Small intestine (tissue), 16 donors: Measurements from ENCODE around the gene ZNF180. TPM values are rescaled to one million over a fixed set of nuclear protein-coding genes. Genes with fewer than 3 reads are reported as not detected.
A peak's percentile ranks its signal among the peaks of the same experiment; 100 is the strongest.

Experiments
- DNase-seq, 2 donors: peaks; one replicate each; pipeline versions ENCODE4 v3.0.0 to v3.0.0-alpha.2; 2013
- FAIRE-seq: peaks from 2 replicates; lab custom pipeline; 2012; peaks lifted over from hg19 to GRCh38; lab: Jason Lieb, UNC
- H3K27ac ChIP-seq, 3 donors: one replicate each; pipeline ENCODE4 v1.5.1; 2013; ENCODE audit warnings: low read length in 2 of 3, mild to moderate bottlenecking in 2 of 3, control low read depth in 1 of 3, inconsistent platforms in 1 of 3, low read depth in 1 of 3, moderate library complexity in 1 of 3
- H3K27me3 ChIP-seq, 3 donors: one replicate each; pipeline ENCODE4 v1.6.1; 2013; ENCODE audit warnings: low read length in 3 of 3, inconsistent platforms in 1 of 3; ENCODE audit not compliant: control insufficient read depth in 3 of 3, insufficient read depth in 3 of 3
- H3K36me3 ChIP-seq, 3 donors: one replicate each; pipeline ENCODE4 v1.6.1; 2013; ENCODE audit warnings: low read length in 3 of 3, inconsistent platforms in 1 of 3, low read depth in 1 of 3, mild to moderate bottlenecking in 1 of 3, moderate library complexity in 1 of 3; ENCODE audit not compliant: control insufficient read depth in 3 of 3, insufficient read depth in 2 of 3
- H3K4me1 ChIP-seq, 3 donors: one replicate each; pipeline ENCODE4 v1.6.1; 2013; ENCODE audit warnings: low read length in 2 of 3, inconsistent platforms in 1 of 3, low read depth in 1 of 3, mild to moderate bottlenecking in 1 of 3, moderate library complexity in 1 of 3; ENCODE audit not compliant: control insufficient read depth in 3 of 3, insufficient read depth in 2 of 3
- H3K4me3 ChIP-seq, 3 donors: one replicate each; pipeline ENCODE4 v1.5.1; 2013; ENCODE audit warnings: low read length in 3 of 3, control low read depth in 1 of 3, inconsistent platforms in 1 of 3, low read depth in 1 of 3, mild to moderate bottlenecking in 1 of 3, moderate library complexity in 1 of 3
- H3K9me3 ChIP-seq, 2 donors: one replicate each; pipeline ENCODE4 v1.6.1; 2013; ENCODE audit warnings: low read depth in 1 of 2, low read length in 1 of 2; ENCODE audit not compliant: control insufficient read depth in 2 of 2, insufficient read depth in 1 of 2
- WGBS, 3 donors: extraction: QIAGEN DNeasy Blood & Tissue Kit; methylation state at CpG; one replicate each; pipeline ENCODE4 v1.1.7; 2013; 5-methylcytosine and 5-hydroxymethylcytosine counted together
- long read RNA-seq, 10 donors: transcript quantifications; one replicate each; lab custom pipeline, GENCODE V29; 2026
- polyA plus RNA-seq, 4 donors: library from polyadenylated mRNA; stranded (reverse) in 3 of 4; unstranded in 1 of 4; fragments of 200-250 nt in 3 of 4; fragments of 120-200 nt in 1 of 4; gene quantifications; one replicate each; pipeline versions ENCODE4 v1.2.1 to v1.2.3, GENCODE V29; 2013
- donor health status: healthy with polysubstance abuse.
- donor health status: control.
- donor health status: control.
- donor health status: Bipolar disorder and iron deficiency.
- donor health status: healthy.

ZNF180 gene
- polyA plus RNA-seq: 10 to 100 TPM in 1 of 4 donors, 1 to 10 TPM in 3; 4.6 to 11.4 (median 6.2) TPM
- long read RNA-seq, donor 1, partial matches to known transcripts: 0 of 4 reads
- long read RNA-seq, donor 1, other reads (novel, unspliced or antisense): 0 of 4 reads
- long read RNA-seq, donor 2: 0 reads
- long read RNA-seq, donor 3, partial matches to known transcripts: 0 of 1 reads
- long read RNA-seq, donor 3, other reads (novel, unspliced or antisense): 0 of 1 reads
- long read RNA-seq, donor 4: 0 reads
- long read RNA-seq, donor 5: 0 reads
- long read RNA-seq, donor 6, partial matches to known transcripts: 0 of 2 reads
- long read RNA-seq, donor 6, other reads (novel, unspliced or antisense): 0 of 2 reads
- long read RNA-seq, donor 7, partial matches to known transcripts: 0 of 3 reads
- long read RNA-seq, donor 7, other reads (novel, unspliced or antisense): 0 of 3 reads
- long read RNA-seq, donor 8, partial matches to known transcripts: 0 of 1 reads
- long read RNA-seq, donor 8, other reads (novel, unspliced or antisense): 0 of 1 reads
- long read RNA-seq, donor 9, full-length matches to known transcripts: 1 of 1 reads
- long read RNA-seq, donor 9, partial matches to known transcripts: 0 of 1 reads
- long read RNA-seq, donor 9, other reads (novel, unspliced or antisense): 0 of 1 reads
- long read RNA-seq, donor 10, full-length matches to known transcripts: 4 of 4 reads
- long read RNA-seq, donor 10, partial matches to known transcripts: 0 of 4 reads
- long read RNA-seq, donor 10, other reads (novel, unspliced or antisense): 0 of 4 reads

- H3K36me3 ChIP-seq: peaks cover 11 to 36% (median 22%) of the 10 kb centered on the region in 3 donors
- no peak for FAIRE-seq
These were observed at the start of gene ZNF180 for GRCh38 chr19:44499962-44500949. Gene ZNF180, minus strand, starts transcription at chr19:44500522. Its CDS starts 3,188 bp downstream, at chr19:44497334.

GRCh38 chr19:44549507-44549906 lies 49.2 kb upstream of the ZNF180 start:
- Histone ChIP-seq H3K4me1 (peaks cover 0 to 3% (median 2%) of the 10 kb centered on the region in 3 donors), H3K4me3 (no peak overlapping the region), H3K9me3 (no peaks in the 10 kb centered on the region), H3K36me3 (no peaks in the 10 kb centered on the region), H3K27me3 (peaks cover 0 to 2% (median 0%) of the 10 kb centered on the region in 3 donors), H3K27ac (no peak overlapping the region)
- DNase-seq: no peak
- WGBS, 3 donors: 92 to 96% (median 95%) methylated on average over 3 of the region's 3 CpGs
- FAIRE-seq: no peak

More at GRCh38 chr19:44499962-44500949, at the start of gene ZNF180:
- peak; percentile 94 to 100 for DNase-seq
- peaks cover 3 to 43% of the 10 kb centered on the region in 2 donors for H3K9me3 ChIP-seq
- H3K27me3 ChIP-seq: peaks cover 0 to 3% (median 0%) of the 10 kb centered on the region in 3 donors
- peak within 1 kb of the TSS; percentile 62 to 90 (median 79) for H3K27ac ChIP-seq
- H3K4me3 ChIP-seq: peak within 1 kb of the TSS; percentile 57 to 84 (median 59)
- peaks cover 4 to 7% (median 5%) of the 10 kb centered on the region in 3 donors for H3K4me1 ChIP-seq
- WGBS, 3 donors: 0 to 1% (median 1%) methylated on average over 68 to 78 of the region's 78 CpGs

- WGBS, 3 donors: 75 to 85% (median 84%) methylated on average over 4 of the region's 4 CpGs
- DNase-seq (no peak), FAIRE-seq (no peak)
- Histone ChIP-seq H3K27ac (no peak overlapping the region), H3K9me3 (no peaks in the 10 kb centered on the region), H3K4me3 (no peak overlapping the region), H3K4me1 (peaks cover 0 to 3% (median 2%) of the 10 kb centered on the region in 3 donors), H3K36me3 (no peaks in the 10 kb centered on the region), H3K27me3 (peaks cover 0 to 2% (median 0%) of the 10 kb centered on the region in 3 donors)
These were observed 48.4 kb upstream of the ZNF180 start for GRCh38 chr19:44548736-44549135.

GRCh38 chr19:44544031-44544430 lies 43.7 kb upstream of the ZNF180 start:
- H3K4me1 ChIP-seq: peaks cover 0 to 3% (median 0%) of the 10 kb centered on the region in 3 donors
- peaks cover 0 to 2% (median 0%) of the 10 kb centered on the region in 3 donors for H3K27me3 ChIP-seq
- H3K27ac ChIP-seq: no peak overlapping the region
- H3K36me3 ChIP-seq: no peaks in the 10 kb centered on the region
- 66 to 77% (median 68%) methylated on average over 2 of the region's 2 CpGs for WGBS, 3 donors
- no peak for DNase-seq
- no peak for FAIRE-seq
- H3K4me3 ChIP-seq: no peak overlapping the region
- H3K9me3 ChIP-seq: no peaks in the 10 kb centered on the region

- DNase-seq (no peak), FAIRE-seq (no peak)
- no peaks in the 10 kb centered on the region for H3K4me1 ChIP-seq
- no peak overlapping the region for H3K4me3 ChIP-seq
- H3K36me3 ChIP-seq: no peaks in the 10 kb centered on the region
- no peaks in the 10 kb centered on the region for H3K9me3 ChIP-seq
- no peak overlapping the region for H3K27ac ChIP-seq
- H3K27me3 ChIP-seq: peaks cover 0 to 2% (median 0%) of the 10 kb centered on the region in 3 donors
- WGBS, 3 donors: 0% methylated on average over 1 of the region's 1 CpG
These were observed 42.3 kb upstream of the ZNF180 start for GRCh38 chr19:44542671-44543070.

GRCh38 chr19:44540736-44541135 lies 40.4 kb upstream of the ZNF180 start:
- H3K36me3 ChIP-seq: no peaks in the 10 kb centered on the region
- no peaks in the 10 kb centered on the region for H3K4me1 ChIP-seq
- H3K4me3 ChIP-seq: no peak overlapping the region
- H3K9me3 ChIP-seq: no peaks in the 10 kb centered on the region
- DNase-seq: no peak
- 67 to 76% (median 73%) methylated on average over 8 of the region's 8 CpGs for WGBS, 3 donors
- no peak for FAIRE-seq
- peaks cover 0 to 1% (median 0%) of the 10 kb centered on the region in 3 donors for H3K27me3 ChIP-seq
- no peak overlapping the region for H3K27ac ChIP-seq

GRCh38 chr19:44539991-44540390 lies 39.7 kb upstream of the ZNF180 start:
- Histone ChIP-seq H3K9me3 (no peaks in the 10 kb centered on the region), H3K36me3 (no peaks in the 10 kb centered on the region), H3K27me3 (peaks cover 0 to 1% (median 0%) of the 10 kb centered on the region in 3 donors), H3K27ac (no peak overlapping the region), H3K4me3 (no peak overlapping the region), H3K4me1 (no peaks in the 10 kb centered on the region)
- DNase-seq: no peak
- FAIRE-seq: no peak
- 81 to 84% (median 84%) methylated on average over 6 of the region's 6 CpGs for WGBS, 3 donors
